Heart right ventricle (tissue), 16 donors: ENCODE measurements around the gene FKBP2. TPM values are rescaled to one million over a fixed set of nuclear protein-coding genes. Genes with fewer than 3 reads are reported as not detected.

Experiments
- ATAC-seq, 8 donors: fragments of 200-7000 bp; cut with Tn5 transposase; one replicate each; pipeline ENCODE4 v1.9.1; 2020; ENCODE audit warnings: mild to moderate bottlenecking in 8 of 8, moderate library complexity in 8 of 8, moderate number of reproducible peaks in 1 of 8
- DNase-seq, 2 donors: peaks; one replicate each; pipeline ENCODE4 v3.0.0-alpha.2; 2020
- H3K27ac ChIP-seq, 10 donors: fragments of 200-600 bp; sonication (generic) in 2 of 10; one replicate each; pipeline versions ENCODE4 v1.5.0 to v1.8.0; 2020 to 2022; ENCODE audit warnings: mild to moderate bottlenecking in 3 of 10
- H3K27me3 ChIP-seq, 7 donors: fragments of 200-600 bp; one replicate each; pipeline ENCODE4 v1.8.0; 2021 to 2022; ENCODE audit warnings: mild to moderate bottlenecking in 2 of 7
- H3K36me3 ChIP-seq, 9 donors: fragments of 200-600 bp; sonication (generic) in 1 of 9; one replicate each; pipeline versions ENCODE4 v1.5.0 to v1.8.0; 2020 to 2022; ENCODE audit warnings: mild to moderate bottlenecking in 2 of 9
- H3K4me1 ChIP-seq, 9 donors: fragments of 200-600 bp; sonication (generic) in 1 of 9; one replicate each; pipeline versions ENCODE4 v1.5.0 to v1.8.0; 2020 to 2022; ENCODE audit warnings: mild to moderate bottlenecking in 4 of 9
- H3K4me3 ChIP-seq, 10 donors: fragments of 200-600 bp; sonication (generic) in 2 of 10; one replicate each; pipeline versions ENCODE4 v1.5.0 to v1.8.0; 2020 to 2022; ENCODE audit warnings: mild to moderate bottlenecking in 7 of 10, moderate library complexity in 2 of 10
- H3K9me3 ChIP-seq, 11 donors: fragments of 200-600 bp in 10 of 11; sonication (generic) in 2 of 11; one replicate each; pipeline versions ENCODE4 v1.5.0 to v1.8.0; 2013 to 2022; ENCODE audit warnings: mild to moderate bottlenecking in 2 of 11, control low read depth in 1 of 11, moderate library complexity in 1 of 11
- CTCF ChIP-seq, 9 donors: fragments of 200-600 bp; sonication (generic) in 2 of 9; IDR thresholded peaks; one replicate each; pipeline versions ENCODE4 v1.5.0 to v1.8.0; 2021 to 2022; ENCODE audit warnings: antibody characterized with exemption in 9 of 9, mild to moderate bottlenecking in 5 of 9, moderate library complexity in 1 of 9
- WGBS, 2 donors: extraction: QIAGEN DNeasy Blood & Tissue Kit; methylation state at CpG; one replicate each; pipeline ENCODE4 v1.1.7; 2013; ENCODE audit warnings: inconsistent platforms in 1 of 2; 5-methylcytosine and 5-hydroxymethylcytosine counted together
- intact Hi-C, 10 donors: fragments of 100-400 bp; cut with DNase I; formaldehyde crosslinking; loops; one replicate each; pipeline versions ENCODE4 v1.11.1 to v1.14.2; 2022
- polyA plus RNA-seq, 2 donors: library from polyadenylated mRNA; stranded (reverse); fragments of 200-250 nt; gene quantifications; one replicate each; pipeline ENCODE4 v1.2.3, GENCODE V29; 2013
- total RNA-seq, 10 donors: library from RNA; stranded (reverse); fragmentation: NEBNext Ultra II Directional in 3 of 10; extraction: Animal tissue kit (Norgen Biotek cat#: 25700) in 3 of 10; gene quantifications; one replicate each; pipeline versions ENCODE4 v1.2.1 to v1.2.4, GENCODE V29; 2021 to 2023
- donor health status: Arrhythmogenic right ventricular cardiomyopathy.
- donor health status: ischemic (EF 13 %, LVEDD 7.1; RV severe dilation, severe dysfunction).
- donor health status: healthy with polysubstance abuse.
- donor health status: DM: no; HTN: yes; CAD: no.
- donor health status: DM: no; HTN: no; CAD: no.
- donor health status: ischemic (EF 25% LVEDD 6.9; RV normal size, moderate dysfunction).
- donor health status: ischemic (EF 25% LVEDD 5.7; RV mildly dilated, moderate dysfunction).
- donor health status: healthy.
- donor health status: DM: yes; HTN: yes; CAD: no.
- donor health status: Ischemic cardiomyopathy.
- donor health status: ischemic (EF 35%, LVEDD 5.7; RV mildly dilated, moderate dysfunction).
- donor health status: nonischemic (EF 11% LVEDD 7.7; RV severe dilation, severe dysfunction).
- donor health status: DM: yes; HTN: yes; CAD: no.
- donor health status: PGD.
- donor health status: ischemic (EF 29% LVEDD 5.4; RV normal size, mild dysfunction).
- donor health status: nonischemic (EF 23%, LVEDD 6.1; RV moderate dilation, normal function).

FKBP2 gene
- total and polyA plus RNA-seq, 12 donors = 40.2 to 404 (median 49.4) TPM

- ATAC-seq = no peak
- no peak for TF ChIP-seq CTCF (IDR thresholded peaks at IDR 0.05)
- no peak overlapping the region for H3K27ac ChIP-seq
- H3K4me1 ChIP-seq = peaks cover 9 to 57% (median 49%) of the 10 kb centered on the region in 9 donors
- DNase-seq = no peak
- intact Hi-C loops = loop anchor here in 1 of 10 donors (5.0 kb wide), 1 partner anchor 54 kb away; the partner anchor contains the start of gene CATSPERZ
- no peak overlapping the region for H3K4me3 ChIP-seq
- no peaks in the 10 kb centered on the region for H3K27me3 ChIP-seq
- no peaks in the 10 kb centered on the region for H3K9me3 ChIP-seq
- peaks cover 0 to 13% (median 0%) of the 10 kb centered on the region in 9 donors for H3K36me3 ChIP-seq
- 80 to 88% methylated on average over 7 of the region's 7 CpGs for WGBS, 2 donors
These were observed 7.7 kb downstream of the FKBP2 start for GRCh38 chr11:64248578-64248977.

GRCh38 chr11:64249038-64249437 is 8.1 kb downstream of the FKBP2 start:
- peaks cover 0 to 8% (median 0%) of the 10 kb centered on the region in 9 donors for H3K36me3 ChIP-seq
- no peak overlapping the region for H3K27ac ChIP-seq
- no peaks in the 10 kb centered on the region for H3K27me3 ChIP-seq
- H3K4me3 ChIP-seq = no peak overlapping the region
- WGBS, 2 donors = 93 to 100% methylated on average over 4 of the region's 4 CpGs
- no peak for TF ChIP-seq CTCF (IDR thresholded peaks at IDR 0.05)
- H3K9me3 ChIP-seq = no peaks in the 10 kb centered on the region
- peaks cover 9 to 62% (median 53%) of the 10 kb centered on the region in 9 donors for H3K4me1 ChIP-seq
- DNase-seq (peak in 1 of 2 donors; percentile 11), ATAC-seq (no peak)
- intact Hi-C loops = loop anchor here in 1 of 10 donors (5.0 kb wide), 1 partner anchor 53 kb away; the partner anchor contains the start of gene CATSPERZ

DNA sequence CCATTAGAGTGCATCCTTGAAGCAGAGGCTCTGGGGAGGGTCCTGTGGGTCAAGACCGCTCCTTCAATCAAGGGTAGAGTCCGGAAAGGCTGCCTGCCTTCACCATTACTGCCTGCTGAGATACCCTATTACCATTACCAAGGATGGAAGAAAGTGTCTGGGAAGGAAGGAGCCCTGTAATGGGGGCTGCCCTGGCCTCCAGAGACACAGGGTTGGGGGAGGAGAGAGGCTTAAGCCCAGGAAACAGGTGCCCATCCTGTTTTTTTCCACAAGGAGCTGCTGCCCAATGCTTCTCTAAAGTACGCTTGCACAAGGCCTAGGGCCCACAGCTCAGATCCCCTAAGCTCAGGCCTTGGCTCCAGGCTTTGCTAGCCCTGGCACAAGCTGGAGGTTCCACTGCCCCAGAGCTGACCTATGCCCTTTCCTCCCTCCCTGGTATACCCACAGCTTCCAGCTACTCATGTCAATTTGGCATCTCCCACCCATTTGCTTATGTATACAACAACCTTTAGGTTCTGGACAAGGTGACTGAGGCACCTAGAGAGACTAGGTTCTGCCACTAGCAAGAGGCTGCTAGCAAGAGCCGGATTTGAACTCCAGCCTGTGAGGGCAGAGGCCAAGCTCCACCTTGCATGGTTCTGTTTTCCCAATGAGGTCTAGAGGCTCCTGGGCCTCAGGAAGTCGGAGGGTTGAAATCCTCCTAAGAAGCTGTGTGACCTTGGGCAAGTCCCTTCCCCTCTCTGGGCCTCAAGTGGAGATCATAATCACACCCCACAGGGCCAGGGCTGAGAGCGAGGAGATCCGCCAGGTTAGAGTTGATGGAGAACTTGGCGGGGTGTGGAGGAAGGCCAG is 8.9 kb downstream of the FKBP2 start:
- TF ChIP-seq CTCF (IDR thresholded peaks at IDR 0.05) = no peak
- no peak overlapping the region for H3K27ac ChIP-seq
- no peaks in the 10 kb centered on the region for H3K27me3 ChIP-seq
- H3K4me1 ChIP-seq = peaks cover 9 to 62% (median 54%) of the 10 kb centered on the region in 9 donors
- ATAC-seq (no peak), DNase-seq (no peak)
- H3K36me3 ChIP-seq = peaks cover 0 to 9% (median 0%) of the 10 kb centered on the region in 9 donors
- WGBS, 2 donors = 90 to 92% methylated on average over 8 of the region's 8 CpGs
- H3K4me3 ChIP-seq = no peak overlapping the region
- H3K9me3 ChIP-seq = no peaks in the 10 kb centered on the region
- intact Hi-C loops = loop anchor here in 3 of 10 donors (2.0 to 5.0 kb wide), 3 partner anchors 17 to 53 kb away; partner anchors contain the start of gene CATSPERZ (in 2 of the 3)

DNA sequence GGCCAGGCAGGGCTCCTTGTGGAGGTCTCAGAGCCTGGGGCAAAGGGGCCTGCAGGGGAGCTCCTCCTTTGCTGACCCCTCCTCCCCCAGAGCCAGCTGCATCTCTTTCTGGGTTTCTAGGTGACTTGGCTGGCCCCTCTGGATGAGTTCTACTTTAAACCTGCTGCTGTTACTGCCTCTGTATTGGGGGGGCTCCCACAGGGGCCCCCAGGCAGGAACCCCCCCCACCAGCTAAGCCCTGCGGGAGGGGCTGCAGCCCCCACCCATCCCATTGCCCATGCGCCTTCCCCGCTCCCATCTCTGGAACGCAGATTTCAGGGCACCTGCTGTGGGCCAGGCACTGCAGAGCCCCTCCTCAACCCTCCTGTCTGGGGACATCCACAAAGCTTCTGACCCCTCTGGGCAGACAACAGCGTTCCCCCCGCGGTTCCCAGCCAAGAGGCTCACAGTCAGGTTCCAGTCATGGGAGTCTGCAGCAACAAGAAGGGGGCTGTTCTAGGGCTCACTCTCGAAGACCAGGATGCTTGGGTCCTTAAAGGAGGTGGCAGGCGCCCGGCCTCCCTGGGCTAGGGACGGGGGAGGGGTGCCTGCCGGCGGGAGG is 9.6 kb downstream of the FKBP2 start:
- 22 to 25% methylated on average over 13 of the region's 13 CpGs for WGBS, 2 donors
- Histone ChIP-seq H3K4me3 (peak overlapping the region in 9 of 10 donors; percentile 72 to 93 (median 84)), H3K9me3 (no peaks in the 10 kb centered on the region), H3K36me3 (peaks cover 0 to 14% (median 2%) of the 10 kb centered on the region in 9 donors), H3K4me1 (peaks cover 9 to 55% (median 46%) of the 10 kb centered on the region in 9 donors), H3K27me3 (no peaks in the 10 kb centered on the region), H3K27ac (peak overlapping the region in 6 of 10 donors; percentile 11 to 85 (median 66))
- TF ChIP-seq CTCF (IDR thresholded peaks at IDR 0.05) = no peak
- ATAC-seq (no peak), DNase-seq (no peak)
- intact Hi-C loops = loop anchor here in 3 of 10 donors (1.0 to 5.0 kb wide), 4 partner anchors 16 to 52 kb away; partner anchors contain the start of gene CATSPERZ (in 1 of the 3)
